ENCODE measurements around the gene DPH2. TPM values are rescaled to one million over a fixed set of nuclear protein-coding genes. Genes with fewer than 3 reads are reported as not detected.

Gene DPH2
- total RNA-seq, result 27.3 and 33.9 TPM in 2 replicates

GRCh38 chr1:43969746-43970466 is at the start of gene DPH2:
Gene DPH2 (plus strand): TSS chr1:43970010. CDS start chr1:43970176, 166 bp downstream.

GRCh38 chr1:43933386-43934100 is 36.3 kb upstream of the DPH2 start, which contains the start of gene ARTN:
Gene ARTN (plus strand): TSS chr1:43933801. CDS start chr1:43935657, 1,856 bp downstream.

GRCh38 chr1:43946236-43947060 is 23.4 kb upstream of the DPH2 start, which contains the start of gene IPO13:
Gene IPO13 (plus strand): TSS chr1:43946950. CDS start chr1:43947601, 651 bp downstream.

GRCh38 chr1:43974443-43975248 is 4.8 kb downstream of the DPH2 start, which contains the start of gene ATP6V0B:
Gene ATP6V0B (plus strand): TSS chr1:43974960. CDS start chr1:43975041, 81 bp downstream.

GRCh38 chr1:43978551-43979260 is 8.9 kb downstream of the DPH2 start, which contains the start of gene B4GALT2:
Gene B4GALT2 (plus strand): TSS chr1:43979210. CDS start chr1:43981161, 1,951 bp downstream.

GRCh38 chr1:43991476-43992231 is 21.8 kb downstream of the DPH2 start, which contains the start of gene CCDC24:
Gene CCDC24 (plus strand): TSS chr1:43991599. CDS start chr1:43991879, 280 bp downstream.

Other genes starting within 250 kb of the DPH2 start
- 43.2 and 49.7 TPM in 2 replicates for gene ARTN, start 36.2 kb upstream of the DPH2 start, total RNA-seq
- 33.1 and 85.9 TPM in 2 replicates for gene IPO13, start 23.1 kb upstream of the DPH2 start, total RNA-seq
- 167 and 185 TPM in 2 replicates for gene ATP6V0B, start 5.0 kb downstream of the DPH2 start, total RNA-seq
- 86.7 and 126 TPM in 2 replicates for gene B4GALT2, start 9.2 kb downstream of the DPH2 start, total RNA-seq
- gene CCDC24, start 21.6 kb downstream of the DPH2 start, total RNA-seq, result 5.3 and 6.4 TPM in 2 replicates
- gene SLC6A9, start 61.5 kb downstream of the DPH2 start, total RNA-seq, result 1.9 and 4.5 TPM in 2 replicates
- not detected in 2 replicates for gene KLF17, start 148.8 kb downstream of the DPH2 start, total RNA-seq
- gene KLF18, start 171.6 kb downstream of the DPH2 start, total RNA-seq, result not detected in 2 replicates
- 23.5 and 23.6 TPM in 2 replicates for gene DMAP1, start 243.5 kb downstream of the DPH2 start, total RNA-seq

Measured in airway epithelial cell (primary cell).